Measurements from ENCODE around the gene FDPS.

DNA sequence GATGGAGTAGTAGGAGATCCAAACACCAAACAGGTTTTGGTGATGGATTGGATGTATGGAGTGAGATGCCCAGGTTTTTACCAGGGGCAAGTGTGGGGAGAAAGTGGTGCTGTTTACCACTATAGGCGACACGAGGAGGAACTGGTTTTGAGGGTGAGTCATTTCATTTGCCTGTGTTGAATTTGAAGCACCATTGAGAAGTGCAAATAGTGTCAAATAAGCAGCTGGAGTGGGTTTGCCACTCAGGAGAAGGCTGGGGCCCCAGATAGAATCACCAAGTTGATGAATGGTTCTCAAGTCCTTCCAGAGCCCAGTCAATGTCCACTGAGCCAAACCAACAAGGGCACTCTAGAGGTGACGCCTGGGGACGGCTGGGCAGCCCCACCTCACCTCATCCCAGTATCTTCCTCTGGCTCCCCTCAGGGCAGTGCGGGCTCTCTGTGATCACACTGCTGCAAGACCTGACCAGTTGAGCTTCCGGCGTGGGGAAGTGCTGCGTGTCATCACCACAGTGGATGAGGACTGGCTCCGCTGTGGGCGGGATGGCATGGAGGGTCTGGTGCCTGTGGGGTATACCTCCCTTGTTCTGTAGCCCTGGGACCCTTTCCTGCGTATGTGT is 21.4 kb downstream of the FDPS start:
- TF ChIP-seq EZH2 (IDR thresholded peaks at IDR 0.05) (no peak), CTCF (IDR thresholded peaks at IDR 0.05) (no peak), EZH2phosphoT487 (IDR thresholded peaks at IDR 0.05) (no peak)

Data from neural progenitor cell (in vitro differentiated cells).